Left forelimb (tissue), 1 donor: ENCODE measurements around the gene IL10RA.
"Not testable (repeated sequence)": the region's sequence is repeated elsewhere in the genome, so short reads cannot be mapped to it uniquely, and the experiment has no call there.

Source experiments
- DNase-seq: peaks from one replicate; pipeline ENCODE4 v3.0.0-alpha.2; 2018; ENCODE audit warnings: low spot score

IL10RA gene

DNA sequence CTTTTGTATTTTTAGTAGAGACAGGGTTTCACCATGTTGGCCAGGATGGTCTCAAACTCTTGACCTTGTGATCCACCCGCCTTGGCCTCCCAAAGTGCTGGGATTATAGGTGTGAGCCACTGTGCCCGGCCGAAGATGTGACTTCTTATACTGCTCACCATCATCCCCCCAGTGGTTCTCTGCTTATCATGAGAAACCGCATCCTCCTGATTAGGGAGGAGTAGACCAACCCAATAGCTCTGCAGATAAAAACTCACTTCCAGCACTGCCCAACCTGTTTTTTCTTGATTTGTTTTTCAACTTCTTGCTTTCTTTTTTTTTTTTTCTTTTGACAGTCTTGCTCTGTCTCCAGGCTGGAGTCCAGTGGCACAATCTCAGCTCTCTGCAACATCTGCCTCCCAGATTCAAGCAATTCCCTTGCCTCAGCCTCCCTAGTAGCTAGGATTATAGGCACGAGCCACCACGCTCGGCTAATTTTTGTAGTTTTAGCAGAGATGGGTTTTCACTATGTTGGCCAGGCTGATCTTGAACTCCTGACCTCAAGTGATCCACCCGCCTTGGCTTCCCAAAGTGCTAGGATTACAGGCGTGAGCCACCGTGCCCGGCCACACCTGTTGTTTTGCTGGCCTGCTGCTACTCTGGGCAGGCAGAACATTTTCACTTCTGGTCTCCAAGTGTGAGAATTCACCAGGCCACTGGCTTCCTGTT is 21.5 kb downstream of the IL10RA start:
- DNase-seq: not testable (repeated sequence)

DNA sequence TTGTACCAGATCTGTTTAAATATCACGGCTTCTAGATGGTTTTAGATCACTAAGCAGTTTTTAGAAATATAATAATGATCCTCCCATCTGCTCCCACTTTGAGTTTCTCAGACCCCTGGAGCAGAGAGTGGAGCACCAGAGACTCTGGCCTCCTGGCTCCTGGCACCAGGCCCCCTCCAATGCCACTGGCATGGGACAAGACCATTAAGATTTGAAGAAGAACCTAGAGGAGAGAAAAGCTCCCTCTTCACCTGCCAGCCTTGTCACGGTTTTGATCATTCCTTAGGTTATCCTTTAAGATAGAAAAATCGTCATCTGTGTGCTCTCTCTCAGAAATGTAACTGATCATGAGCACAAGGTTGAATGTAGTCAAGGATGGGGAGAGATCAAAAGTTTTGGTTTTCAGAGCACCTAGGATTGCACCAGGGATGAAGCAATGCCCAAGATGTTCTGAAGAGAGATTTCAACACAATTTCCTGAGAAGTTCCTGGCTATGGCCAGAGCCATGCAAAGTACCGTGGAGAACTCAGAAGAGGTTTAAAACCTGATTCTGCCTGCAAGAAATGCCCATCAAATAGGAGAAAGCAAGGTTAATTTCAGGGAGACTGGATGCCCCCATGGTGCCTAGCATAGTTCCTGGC is 22.2 kb downstream of the IL10RA start:
- DNase-seq: no peak

DNA sequence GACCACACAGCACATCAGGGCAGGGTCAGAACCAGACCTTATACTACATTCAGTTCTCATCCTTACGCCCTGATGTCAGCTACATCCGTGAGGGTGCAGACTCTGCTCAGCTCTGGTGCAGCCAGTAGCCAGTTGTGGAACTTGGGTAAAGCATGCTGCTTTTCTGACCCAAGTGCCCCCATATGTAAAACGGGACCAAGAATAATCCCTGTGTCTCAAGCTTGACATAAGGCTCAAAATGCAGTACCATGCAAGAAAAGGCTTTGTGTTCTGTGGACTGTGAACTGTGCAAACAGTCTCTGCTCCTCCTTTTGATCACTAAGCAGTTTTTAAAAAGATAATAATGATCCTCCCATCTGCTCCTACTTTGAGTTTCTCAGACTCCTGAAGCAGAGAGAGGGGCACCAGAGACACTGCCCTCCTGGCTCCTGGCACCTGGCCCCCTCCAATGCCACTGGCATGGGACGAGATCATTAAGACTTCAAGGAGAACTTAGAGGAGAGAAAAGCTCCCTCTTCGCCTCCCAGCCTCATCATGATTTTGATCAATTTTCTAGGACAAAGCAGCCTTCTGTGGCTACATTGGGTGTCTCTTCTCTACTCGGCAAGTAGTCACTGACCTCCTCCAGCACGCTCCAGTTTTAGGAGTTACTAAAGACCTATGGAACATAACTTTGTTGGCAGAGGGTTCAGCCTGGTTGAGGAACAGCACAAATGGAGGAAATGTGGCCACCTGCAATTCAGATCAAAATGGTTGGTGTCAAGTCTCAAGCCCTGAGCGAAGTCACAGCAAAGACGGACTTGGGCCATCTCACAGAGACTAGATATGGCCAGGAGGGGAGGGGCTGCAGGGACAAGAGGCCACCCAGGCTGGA is 23.9 kb downstream of the IL10RA start:
- DNase-seq: no peak

DNA sequence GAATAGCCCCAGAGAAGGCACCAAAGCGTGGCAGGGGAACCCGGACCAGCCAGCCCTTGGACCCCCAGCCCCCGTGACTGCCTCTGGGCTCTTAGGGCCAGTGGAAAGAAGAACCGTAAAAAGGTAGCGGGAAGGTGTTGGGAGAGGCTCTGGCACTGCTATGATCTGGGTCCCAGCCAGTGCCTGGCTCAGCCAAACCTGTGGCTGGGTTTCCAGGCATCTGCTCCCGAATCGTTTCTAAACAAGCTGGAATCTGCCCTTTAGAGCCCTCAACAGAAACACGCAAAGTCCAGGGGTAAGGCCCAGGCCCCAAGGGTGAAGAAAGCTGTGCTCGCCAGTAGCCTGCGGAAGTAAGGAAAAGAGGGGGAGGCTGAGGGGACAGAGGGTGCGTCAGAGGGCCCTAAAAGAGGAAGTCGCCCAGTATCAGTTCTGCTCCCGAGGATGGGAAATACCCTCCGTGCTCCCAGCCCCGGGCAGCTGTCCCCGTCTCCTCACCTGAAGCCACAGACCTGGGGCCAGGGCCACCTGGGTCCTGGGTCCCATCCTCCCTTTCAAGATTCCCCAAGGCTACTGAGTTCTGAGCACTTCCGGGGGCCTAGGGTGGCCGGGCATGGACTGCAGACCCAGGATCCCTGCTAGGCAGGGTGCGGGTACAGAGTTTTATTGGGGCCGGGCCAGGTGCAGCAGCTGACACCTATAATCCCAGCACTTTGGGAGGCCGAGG is 24.7 kb downstream of the IL10RA start:
- DNase-seq: no peak

DNA sequence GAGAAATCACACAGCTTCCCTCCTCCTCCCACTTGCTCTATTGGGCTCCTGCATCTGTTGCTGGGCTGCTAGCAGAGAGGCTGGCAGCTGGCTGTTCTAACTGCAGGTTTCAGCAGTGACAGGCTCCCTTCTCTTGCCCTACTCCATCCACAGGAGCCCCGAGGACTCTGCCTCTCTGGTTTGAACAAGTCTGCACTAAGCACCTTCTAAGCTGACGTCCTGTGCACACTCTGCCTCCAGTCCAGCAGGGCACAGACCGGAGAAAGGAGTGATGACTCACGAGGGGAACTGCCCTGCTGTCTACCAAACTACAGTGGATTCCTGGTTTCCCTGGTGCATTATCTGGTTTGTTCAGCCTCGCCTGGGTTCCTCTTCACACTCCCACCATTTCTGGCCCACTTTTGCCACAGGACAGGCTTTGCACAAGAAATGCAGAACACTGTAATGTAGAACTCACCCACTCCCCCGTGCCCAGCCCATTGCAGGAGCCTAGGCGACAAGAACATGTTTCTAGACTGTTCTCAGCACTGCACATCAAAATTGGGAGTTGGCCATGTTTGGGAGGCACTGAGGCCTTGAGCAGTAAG is 26.0 kb downstream of the IL10RA start:
- DNase-seq: no peak

DNA sequence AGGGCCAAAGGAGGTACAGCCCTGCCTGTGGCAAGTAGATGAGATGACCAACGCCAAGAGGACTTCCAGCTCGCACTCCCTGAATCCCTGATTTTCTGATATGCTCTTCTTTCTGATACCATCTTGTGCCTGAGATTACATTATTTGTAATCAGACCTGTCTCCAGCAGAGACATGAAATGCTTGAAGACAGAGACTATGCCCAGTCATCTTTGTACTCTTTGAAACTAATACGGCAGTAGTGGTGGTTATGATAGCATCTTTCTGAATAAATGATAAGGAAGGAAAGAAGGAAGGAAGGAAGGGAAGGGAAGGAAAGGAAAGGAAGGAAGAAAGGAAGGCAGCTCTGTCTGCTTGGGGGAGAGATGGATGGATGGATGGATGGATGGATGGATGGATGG is 27.8 kb downstream of the IL10RA start:
- no peak for DNase-seq

DNA sequence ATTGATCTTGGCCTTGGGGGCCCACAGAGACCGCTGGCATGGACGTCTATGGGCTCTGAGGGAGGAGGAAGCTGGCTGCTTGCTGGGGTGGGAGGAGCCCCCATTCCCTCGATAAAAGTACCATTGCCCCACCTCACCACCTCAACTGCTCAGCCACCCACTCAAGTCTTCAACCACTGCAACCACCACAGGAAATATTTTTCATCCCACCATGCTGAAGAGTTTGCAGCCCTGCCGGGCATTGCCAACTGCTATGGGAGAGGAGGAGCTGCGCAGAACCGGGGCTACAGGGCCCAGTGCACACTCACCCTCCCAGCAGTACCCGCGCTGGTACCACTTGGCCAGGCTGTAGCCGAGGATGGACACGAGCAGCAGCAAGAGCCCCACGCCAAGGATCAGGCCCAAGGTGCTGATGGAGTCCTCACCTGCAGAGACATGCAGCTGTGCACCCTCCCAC is 29.2 kb downstream of the IL10RA start:
- DNase-seq: no peak

DNA sequence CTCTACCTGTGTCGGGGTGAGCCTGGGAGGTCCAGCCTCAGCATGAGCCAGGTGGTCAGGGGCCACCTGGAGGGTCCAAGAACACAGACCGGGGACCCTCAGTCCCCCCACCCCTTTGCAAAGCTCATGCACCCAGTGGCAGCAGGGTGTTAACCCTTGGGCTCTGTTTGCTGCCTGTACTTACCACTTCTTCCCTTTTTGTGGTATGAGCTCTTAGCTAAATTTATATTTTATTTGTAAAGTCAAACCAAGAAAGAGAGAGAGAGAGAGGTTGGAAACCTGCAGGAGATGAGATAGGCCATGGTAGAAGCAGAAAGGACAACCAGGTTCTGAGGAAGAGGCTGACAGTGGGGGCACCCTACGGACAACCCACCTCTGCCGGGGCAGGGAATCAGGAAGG is 29.9 kb downstream of the IL10RA start:
- no peak for DNase-seq

DNA sequence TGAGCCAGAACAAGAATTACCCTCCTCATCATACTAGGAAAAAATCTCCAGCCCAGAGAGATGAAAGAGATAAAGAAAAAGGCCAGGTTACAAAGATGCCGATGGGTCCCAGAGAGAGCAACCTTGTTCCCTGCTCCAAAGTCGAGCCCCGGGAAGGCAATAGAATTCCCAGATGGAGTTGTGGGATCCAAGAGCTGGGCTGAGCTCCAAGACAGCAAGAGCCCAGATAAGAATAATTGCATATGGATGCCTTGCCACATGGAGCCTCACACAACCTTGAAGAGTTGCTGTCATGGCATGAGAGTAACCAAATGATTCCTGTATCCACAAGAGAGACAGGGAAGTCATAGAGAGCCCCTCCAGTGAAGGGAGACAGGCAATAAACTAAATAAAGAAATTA is 30.9 kb downstream of the IL10RA start:
- no peak for DNase-seq

DNA sequence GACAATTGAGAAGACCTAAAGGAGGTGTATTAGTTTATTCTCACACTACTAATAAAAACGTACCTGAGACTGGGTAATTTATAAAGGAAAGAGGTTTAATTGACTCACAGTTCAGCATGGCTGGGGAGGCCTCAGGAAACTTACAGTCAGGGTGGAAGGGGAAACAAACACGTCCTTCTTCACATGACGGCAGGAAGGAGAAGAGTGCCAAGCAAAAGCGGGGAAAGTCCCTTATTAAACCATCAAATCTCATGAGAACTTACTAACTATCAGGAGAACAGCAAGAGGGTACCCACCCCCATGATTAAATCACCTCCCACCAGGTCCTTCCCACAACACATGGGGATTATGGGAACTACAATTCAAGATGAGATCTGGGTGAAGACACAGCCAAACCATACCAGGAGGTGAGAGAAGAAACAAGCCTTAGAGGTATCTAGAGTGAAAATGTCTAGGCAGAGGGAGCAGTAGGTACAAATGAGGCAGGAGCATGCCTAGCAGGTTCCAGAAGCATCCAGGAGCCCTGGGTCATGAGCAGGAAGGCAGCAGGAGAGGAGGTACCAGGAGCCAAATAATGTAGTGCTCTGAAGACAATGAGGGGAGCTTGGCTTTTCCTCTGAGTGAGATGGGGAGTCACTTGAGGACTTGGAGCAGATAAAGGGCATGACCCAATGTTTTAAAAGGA is 31.6 kb downstream of the IL10RA start:
- no peak for DNase-seq

DNA sequence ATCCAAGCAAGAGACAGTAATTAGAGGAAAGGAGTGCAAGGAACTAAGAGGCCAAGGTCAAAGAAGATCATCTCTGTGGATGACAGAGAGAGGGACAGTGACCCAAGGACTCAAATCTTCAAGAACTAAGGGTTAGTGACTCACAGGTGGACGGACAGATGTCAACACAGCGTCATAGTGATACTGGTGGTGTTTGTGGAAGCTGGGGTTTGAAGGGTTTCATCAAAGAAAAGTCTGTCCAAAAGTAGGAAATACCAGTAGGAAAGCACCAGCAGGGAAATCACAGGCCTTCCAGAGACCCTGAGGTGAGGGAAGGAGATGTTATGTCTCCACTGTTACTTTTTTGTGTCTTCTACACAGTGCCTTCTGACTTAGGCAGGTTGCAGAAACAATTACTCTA is 32.2 kb downstream of the IL10RA start:
- no peak for DNase-seq

DNA sequence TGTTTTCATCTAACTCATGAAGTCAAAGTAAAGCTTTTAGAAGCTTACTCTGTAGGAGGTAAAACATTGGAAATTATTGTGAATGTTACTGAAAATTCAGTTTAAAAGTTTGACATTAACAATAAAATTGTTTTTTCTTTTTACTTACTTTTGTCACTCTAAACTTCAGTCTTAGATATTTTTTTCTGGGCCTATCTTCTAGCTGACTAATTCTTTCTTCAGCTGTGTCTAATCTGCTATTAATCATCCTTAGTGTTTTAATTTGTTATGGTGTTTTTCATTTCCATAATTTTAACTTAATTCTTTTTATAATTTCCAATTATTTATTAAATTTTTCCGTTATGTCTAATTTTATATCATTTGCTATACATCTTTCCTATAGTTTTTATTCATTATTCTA is 35.0 kb downstream of the IL10RA start:
- DNase-seq: no peak

DNA sequence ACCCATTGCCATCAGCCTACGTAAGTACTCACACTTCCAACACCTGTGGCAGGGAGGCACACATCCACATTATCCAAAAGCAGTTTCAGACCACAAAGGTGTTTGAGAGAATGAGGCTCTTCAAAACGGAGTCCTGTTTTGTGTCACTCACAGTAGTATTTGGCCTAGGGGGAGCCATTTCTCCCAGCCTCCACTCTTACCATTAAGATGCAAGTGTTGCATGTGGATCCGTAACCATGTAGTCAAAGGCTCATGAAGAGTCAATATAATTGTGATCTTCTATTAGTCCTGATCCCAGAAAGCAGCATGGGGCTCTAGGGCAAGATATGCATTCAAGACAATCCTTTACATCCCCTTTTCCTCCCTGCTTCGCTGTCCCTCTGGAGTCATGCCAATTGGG is 41.5 kb downstream of the IL10RA start:
- DNase-seq: no peak

DNA sequence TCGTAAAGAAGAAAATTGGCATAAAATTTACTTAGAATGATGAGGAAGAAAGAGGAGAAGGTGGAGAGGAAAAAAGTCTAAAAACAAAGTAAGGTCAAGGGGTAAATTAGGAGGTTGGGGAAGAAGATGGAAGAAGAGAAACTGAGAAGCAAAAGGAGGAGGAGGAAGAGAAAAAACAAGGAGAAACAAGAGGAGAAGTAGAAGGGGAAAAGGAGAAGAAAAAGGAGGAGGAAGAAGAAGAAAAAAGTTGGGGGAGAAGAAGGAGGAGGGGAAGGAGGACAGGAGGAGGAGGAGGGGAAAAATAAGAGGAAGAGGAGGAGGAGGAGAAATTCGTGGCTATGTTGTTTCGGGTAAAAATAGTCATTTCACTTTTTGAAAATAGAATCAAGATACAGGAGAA is 42.4 kb downstream of the IL10RA start:
- no peak for DNase-seq

DNA sequence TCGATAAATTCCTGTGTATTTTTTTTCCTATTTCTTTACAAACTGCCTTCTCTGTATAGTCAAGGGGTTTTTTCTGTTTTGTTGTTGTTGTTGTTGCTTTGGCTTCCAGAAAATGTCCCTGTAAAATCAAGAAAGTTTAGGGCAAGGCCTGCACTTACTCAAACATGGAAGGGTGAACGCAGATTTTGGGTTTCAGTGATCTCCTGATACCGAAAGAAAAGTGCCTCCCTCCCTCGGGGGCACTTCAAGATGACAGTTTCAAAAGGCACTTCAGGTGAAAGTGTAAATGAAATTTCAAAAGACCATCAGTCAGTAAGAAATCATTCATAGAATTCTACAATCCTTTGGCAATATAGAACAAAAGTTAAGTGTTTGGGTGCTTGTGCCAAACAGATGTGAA is 47.2 kb downstream of the IL10RA start:
- DNase-seq: no peak

DNA sequence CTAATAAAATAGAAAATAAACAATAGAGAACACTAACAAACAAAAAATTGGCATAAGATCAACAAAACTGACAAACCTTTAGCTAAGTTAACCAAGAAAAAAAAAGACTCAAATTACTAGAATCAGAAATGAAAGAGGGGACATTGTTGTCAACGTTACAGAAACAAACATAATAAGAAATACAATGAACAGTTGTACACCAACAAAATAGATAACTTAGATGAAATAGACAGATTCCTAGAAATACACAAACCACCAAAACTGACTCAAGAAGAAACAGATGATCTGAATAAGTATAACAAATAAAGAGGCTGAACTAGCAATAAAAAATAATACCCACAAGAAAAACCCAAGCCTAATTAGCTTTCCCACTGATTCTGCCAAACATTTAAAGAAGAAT is 55.9 kb downstream of the IL10RA start:
- no peak for DNase-seq

DNA sequence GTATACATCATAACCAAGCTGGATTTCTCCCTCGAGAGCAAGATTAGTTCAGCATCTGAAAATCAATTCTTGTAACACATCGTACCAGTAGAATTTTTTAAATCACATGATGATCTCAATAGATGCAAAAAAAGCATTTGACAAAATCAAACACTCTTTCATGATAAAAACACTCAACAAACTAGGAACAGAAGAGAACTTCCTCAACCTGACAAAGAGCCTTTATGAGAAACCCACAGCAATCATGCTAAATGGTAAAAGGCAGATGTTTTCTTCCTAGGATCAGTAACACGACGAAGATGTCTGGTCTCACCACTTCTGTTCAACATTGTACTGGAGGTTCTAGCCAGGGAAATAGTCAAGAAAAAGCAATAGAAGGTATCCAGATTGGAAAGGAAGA is 56.6 kb downstream of the IL10RA start:
- no peak for DNase-seq

DNA sequence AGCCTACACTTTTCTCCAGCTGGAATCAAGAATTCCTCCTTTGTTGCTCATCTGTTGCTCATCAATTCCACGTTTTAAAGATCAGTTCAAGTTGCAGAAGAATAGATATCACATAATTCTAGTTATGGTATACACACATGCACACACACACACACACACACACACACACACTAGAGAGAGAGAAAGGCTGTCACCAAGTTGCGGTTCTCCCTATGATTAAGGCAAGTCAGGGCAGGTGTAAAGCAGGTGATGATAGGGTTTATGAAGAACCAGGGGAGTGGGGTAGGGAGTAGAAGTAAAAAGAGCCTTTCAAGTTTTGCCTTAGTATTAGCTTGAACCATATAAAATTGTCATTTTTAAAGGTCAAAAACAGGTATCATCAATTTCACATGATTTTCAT is 59.0 kb downstream of the IL10RA start:
- no peak for DNase-seq

DNA sequence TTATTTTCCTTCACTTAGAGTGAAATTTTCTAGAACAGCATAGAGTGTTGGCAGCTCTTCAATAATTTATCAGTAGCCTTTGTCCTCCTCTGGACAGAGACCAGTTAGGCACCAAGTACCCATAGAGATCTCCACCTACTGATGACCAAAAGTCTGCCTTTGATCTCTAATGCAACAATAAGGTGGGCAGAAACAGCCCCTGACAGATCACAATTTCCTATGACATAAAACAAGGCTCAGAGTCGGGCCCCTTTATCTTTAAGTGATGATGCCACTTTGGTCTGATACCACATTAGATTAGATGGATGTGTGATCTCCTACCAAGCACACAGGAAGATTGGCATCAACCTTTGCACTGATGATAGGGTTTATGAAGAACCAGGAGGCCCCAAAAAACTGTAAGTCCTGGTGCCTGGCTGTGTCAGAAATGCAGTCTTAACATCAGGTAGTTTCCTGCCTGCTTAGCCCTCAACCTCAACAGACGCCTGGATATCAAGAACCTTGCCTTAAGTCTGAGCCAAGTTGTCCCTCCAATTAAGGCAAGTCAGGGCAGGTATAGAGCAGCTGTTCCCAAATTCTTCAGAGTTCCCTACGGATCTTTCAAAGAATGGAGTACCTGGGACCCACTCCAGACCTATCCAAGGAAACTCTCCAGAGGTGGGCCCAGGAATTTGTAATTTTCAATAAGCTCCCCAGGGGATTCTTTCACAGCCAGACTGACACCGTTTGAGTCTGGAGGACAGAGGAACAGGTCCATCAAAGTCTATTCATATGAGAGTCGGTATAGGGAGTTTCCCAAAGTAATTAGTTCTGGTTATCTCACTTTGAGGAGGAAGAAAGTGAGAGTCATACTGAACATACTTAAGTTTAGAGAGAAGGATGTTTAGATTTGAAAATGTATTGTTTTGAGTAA is 60.1 kb downstream of the IL10RA start:
- DNase-seq: no peak
